GM04504 (cell line): ENCODE data around the gene ZDHHC14.
"Not testable (repeated sequence)": the region's sequence is repeated elsewhere in the genome, so short reads cannot be mapped to it uniquely, and the experiment has no call there.

Source experiments
- DNase-seq: peaks from one replicate; pipeline ENCODE4 v3.0.0-alpha.2; 2012; ENCODE audit warnings: low read depth

Gene ZDHHC14

GRCh38 chr6:157381631-157382621 is 936 bp downstream of the ZDHHC14 start:
- DNase-seq: no peak

- no peak for DNase-seq
Measured at GRCh38 chr6:157382821-157383220, 1.8 kb downstream of the ZDHHC14 start.

- DNase-seq: no peak
Measured at GRCh38 chr6:157383471-157383870, 2.5 kb downstream of the ZDHHC14 start.

GRCh38 chr6:157384962-157385361 is 4.0 kb downstream of the ZDHHC14 start:
- not testable (repeated sequence) for DNase-seq

GRCh38 chr6:157385482-157385881 is 4.5 kb downstream of the ZDHHC14 start:
- no peak for DNase-seq

- DNase-seq: no peak
Measured at GRCh38 chr6:157386023-157386422, 5.0 kb downstream of the ZDHHC14 start.

GRCh38 chr6:157386454-157386853 is 5.5 kb downstream of the ZDHHC14 start:
- DNase-seq: no peak

GRCh38 chr6:157388924-157389323 is 7.9 kb downstream of the ZDHHC14 start:
- no peak for DNase-seq

GRCh38 chr6:157390273-157391060 is 9.5 kb downstream of the ZDHHC14 start:
- no peak for DNase-seq

GRCh38 chr6:157392927-157393668 is 12.1 kb downstream of the ZDHHC14 start:
- no peak for DNase-seq

GRCh38 chr6:157393669-157394327 is 12.8 kb downstream of the ZDHHC14 start:
- no peak for DNase-seq

- DNase-seq: not testable (repeated sequence)
Measured at GRCh38 chr6:157395199-157395598, 14.2 kb downstream of the ZDHHC14 start.

GRCh38 chr6:157396026-157396425 is 15.0 kb downstream of the ZDHHC14 start:
- no peak for DNase-seq

GRCh38 chr6:157397660-157398059 is 16.7 kb downstream of the ZDHHC14 start:
- DNase-seq: no peak

GRCh38 chr6:157398151-157398550 is 17.2 kb downstream of the ZDHHC14 start:
- no peak for DNase-seq

GRCh38 chr6:157400676-157401075 is 19.7 kb downstream of the ZDHHC14 start:
- DNase-seq: no peak

GRCh38 chr6:157401734-157402338 is 20.8 kb downstream of the ZDHHC14 start:
- DNase-seq: no peak

- DNase-seq: no peak
Measured at GRCh38 chr6:157402996-157403685, 22.2 kb downstream of the ZDHHC14 start.

- no peak for DNase-seq
Measured at GRCh38 chr6:157403686-157404051, 22.7 kb downstream of the ZDHHC14 start.

GRCh38 chr6:157405986-157406385 is 25.0 kb downstream of the ZDHHC14 start:
- DNase-seq: no peak

GRCh38 chr6:157406661-157407060 is 25.7 kb downstream of the ZDHHC14 start:
- no peak for DNase-seq
